Osteocyte (in vitro differentiated cells): ENCODE data around the gene CCL24. TPM values are rescaled to one million over a fixed set of nuclear protein-coding genes. Genes with fewer than 3 reads are reported as not detected.

Experiments
- total RNA-seq: library from RNA; stranded (reverse); gene quantifications from 2 replicates; pipeline ENCODE4 v1.2.1, GENCODE V29; 2021

CCL24 gene
- total RNA-seq, 1 donor from 2014 or later: not detected

Other genes with a start within 250 kb of the CCL24 start
- 55.3 and 62.0 TPM in 2 replicates for gene HIP1, start 74.9 kb downstream of the CCL24 start, total RNA-seq
- gene CCL26, start 41.6 kb downstream of the CCL24 start, total RNA-seq: not detected in 2 replicates
- gene RHBDD2, start 65.2 kb upstream of the CCL24 start, total RNA-seq: 44.8 and 50.7 TPM in 2 replicates
- 62.1 and 74.0 TPM in 2 replicates for gene POR, start 101.3 kb upstream of the CCL24 start, total RNA-seq
- 36.3 and 37.6 TPM in 2 replicates for gene TMEM120A, start 180.8 kb upstream of the CCL24 start, total RNA-seq
- gene STYXL1, start 234.2 kb upstream of the CCL24 start, total RNA-seq: 29.7 and 32.5 TPM in 2 replicates
- 119 and 133 TPM in 2 replicates for gene MDH2, start 234.3 kb upstream of the CCL24 start, total RNA-seq